Measurements from ENCODE around the gene SLC4A1AP. TPM values are rescaled to one million over a fixed set of nuclear protein-coding genes. Genes with fewer than 3 reads are reported as not detected.

SLC4A1AP gene
- total RNA-seq, 1 donor from 2014 or later: 19.1 TPM

- TF ChIP-seq, protein P1, sequence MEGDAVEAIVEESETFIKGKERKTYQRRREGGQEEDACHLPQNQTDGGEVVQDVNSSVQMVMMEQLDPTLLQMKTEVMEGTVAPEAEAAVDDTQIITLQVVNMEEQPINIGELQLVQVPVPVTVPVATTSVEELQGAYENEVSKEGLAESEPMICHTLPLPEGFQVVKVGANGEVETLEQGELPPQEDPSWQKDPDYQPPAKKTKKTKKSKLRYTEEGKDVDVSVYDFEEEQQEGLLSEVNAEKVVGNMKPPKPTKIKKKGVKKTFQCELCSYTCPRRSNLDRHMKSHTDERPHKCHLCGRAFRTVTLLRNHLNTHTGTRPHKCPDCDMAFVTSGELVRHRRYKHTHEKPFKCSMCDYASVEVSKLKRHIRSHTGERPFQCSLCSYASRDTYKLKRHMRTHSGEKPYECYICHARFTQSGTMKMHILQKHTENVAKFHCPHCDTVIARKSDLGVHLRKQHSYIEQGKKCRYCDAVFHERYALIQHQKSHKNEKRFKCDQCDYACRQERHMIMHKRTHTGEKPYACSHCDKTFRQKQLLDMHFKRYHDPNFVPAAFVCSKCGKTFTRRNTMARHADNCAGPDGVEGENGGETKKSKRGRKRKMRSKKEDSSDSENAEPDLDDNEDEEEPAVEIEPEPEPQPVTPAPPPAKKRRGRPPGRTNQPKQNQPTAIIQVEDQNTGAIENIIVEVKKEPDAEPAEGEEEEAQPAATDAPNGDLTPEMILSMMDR (IDR thresholded peaks at IDR 0.05; ENCODE audit: unreplicated experiment): no peak
- H3K36me3 Mint-ChIP-seq: peaks cover 49% of the 10 kb centered on the region
- no peak overlapping the region for H3K4me3 Mint-ChIP-seq
- H3K4me1 Mint-ChIP-seq: no peaks in the 10 kb centered on the region
- no peak overlapping the region for H3K27ac Mint-ChIP-seq
- H3K9me3 Mint-ChIP-seq: no peaks in the 10 kb centered on the region
- no peaks in the 10 kb centered on the region for H3K27me3 Mint-ChIP-seq (ENCODE audit: low read depth)
- DNase-seq (ENCODE audit: low spot score in 2 of 2, unreplicated experiment in 2 of 2): no peak
Measured at GRCh38 chr2:27636766-27637165, 26.9 kb upstream of the SLC4A1AP start.

DNA sequence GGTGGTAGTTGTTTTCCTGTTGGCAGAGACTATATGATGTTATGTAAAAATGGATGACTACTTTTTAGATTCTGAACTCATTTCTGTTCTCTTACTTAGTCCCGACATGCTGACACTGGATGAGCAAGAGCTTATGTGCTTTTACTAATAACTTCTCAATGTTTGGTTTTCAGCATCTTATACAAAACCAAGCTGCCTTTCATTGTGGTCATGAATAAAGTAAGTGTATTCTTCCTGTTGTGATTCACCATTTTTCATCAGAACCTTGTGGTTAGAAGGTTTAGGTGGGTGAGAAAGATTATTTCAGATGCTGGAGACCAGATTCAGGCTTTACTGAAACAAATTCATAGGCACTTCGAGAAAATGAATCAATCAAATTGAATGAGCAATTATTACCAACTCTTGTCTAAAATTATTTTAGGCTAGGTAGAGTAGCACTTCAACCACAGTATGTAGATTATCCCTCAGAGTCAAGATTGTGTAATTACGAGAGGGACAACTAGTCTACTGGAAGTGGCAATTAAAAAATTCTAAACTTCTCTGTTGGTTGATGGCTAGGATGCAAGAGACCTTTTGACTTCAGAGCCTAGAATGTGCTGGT, 25.6 kb upstream of the SLC4A1AP start:
- Mint-ChIP-seq H3K36me3 (peaks cover 41% of the 10 kb centered on the region), H3K27ac (no peak overlapping the region), H3K4me3 (no peak overlapping the region), H3K9me3 (no peaks in the 10 kb centered on the region), H3K4me1 (no peaks in the 10 kb centered on the region), H3K27me3 (ENCODE audit: low read depth) (no peaks in the 10 kb centered on the region)
- TF ChIP-seq, protein P1 (IDR thresholded peaks at IDR 0.05; ENCODE audit: unreplicated experiment): no peak
- DNase-seq (ENCODE audit: low spot score in 2 of 2, unreplicated experiment in 2 of 2): no peak

DNA sequence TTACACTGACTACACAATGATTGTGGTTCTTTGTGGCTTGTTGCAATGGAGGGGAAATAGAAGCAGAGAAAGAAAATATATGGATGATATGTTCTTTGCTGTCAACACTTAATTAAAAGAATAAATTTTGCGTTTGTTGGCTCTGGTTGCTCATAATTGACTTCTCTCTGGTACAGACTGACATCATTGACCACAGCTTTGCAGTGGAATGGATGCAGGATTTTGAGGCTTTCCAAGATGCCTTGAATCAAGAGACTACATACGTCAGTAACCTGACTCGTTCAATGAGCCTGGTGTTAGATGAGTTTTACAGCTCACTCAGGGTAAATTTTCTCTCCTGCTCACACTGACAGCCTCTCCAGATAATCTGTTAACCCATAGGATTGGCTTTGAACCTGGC, 25.0 kb upstream of the SLC4A1AP start:
- TF ChIP-seq, protein P1 (IDR thresholded peaks at IDR 0.05; ENCODE audit: unreplicated experiment): no peak
- Mint-ChIP-seq H3K4me1 (no peaks in the 10 kb centered on the region), H3K4me3 (no peak overlapping the region), H3K9me3 (no peaks in the 10 kb centered on the region), H3K27me3 (ENCODE audit: low read depth) (no peaks in the 10 kb centered on the region), H3K27ac (no peak overlapping the region), H3K36me3 (peaks cover 42% of the 10 kb centered on the region)
- DNase-seq (ENCODE audit: low spot score in 2 of 2, unreplicated experiment in 2 of 2): no peak

DNA sequence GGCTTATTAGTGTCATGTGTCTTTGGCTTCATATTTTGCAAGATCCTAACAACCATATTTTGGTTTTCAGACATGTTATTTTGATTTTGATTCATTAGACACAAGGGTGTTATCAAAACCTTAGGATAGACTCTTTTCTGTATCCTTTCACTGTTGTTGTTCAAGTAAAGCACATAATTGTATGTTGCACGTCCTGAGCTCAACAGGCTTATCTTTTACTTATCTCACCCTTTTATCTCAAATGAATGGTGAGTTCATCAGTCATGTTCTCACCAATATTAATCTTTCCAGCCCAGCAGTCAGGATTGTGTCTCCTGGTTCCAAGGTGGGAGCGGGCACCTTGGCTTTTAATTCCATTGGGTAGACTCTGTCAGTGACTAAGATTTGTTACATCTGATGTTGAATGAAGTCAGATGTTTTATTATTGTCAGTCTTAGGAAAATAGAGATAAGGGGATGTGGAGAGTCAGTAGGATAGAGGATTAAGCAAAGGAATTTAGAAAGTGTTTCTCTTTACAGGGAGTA, 22.9 kb upstream of the SLC4A1AP start:
- no peaks in the 10 kb centered on the region for H3K4me1 Mint-ChIP-seq
- TF ChIP-seq, protein P1 (IDR thresholded peaks at IDR 0.05; ENCODE audit: unreplicated experiment): no peak
- no peak overlapping the region for H3K4me3 Mint-ChIP-seq
- H3K27ac Mint-ChIP-seq: no peak overlapping the region
- no peak for DNase-seq (ENCODE audit: low spot score in 2 of 2, unreplicated experiment in 2 of 2)
- H3K9me3 Mint-ChIP-seq: no peaks in the 10 kb centered on the region
- peaks cover 31% of the 10 kb centered on the region for H3K36me3 Mint-ChIP-seq
- H3K27me3 Mint-ChIP-seq (ENCODE audit: low read depth): no peaks in the 10 kb centered on the region

DNA sequence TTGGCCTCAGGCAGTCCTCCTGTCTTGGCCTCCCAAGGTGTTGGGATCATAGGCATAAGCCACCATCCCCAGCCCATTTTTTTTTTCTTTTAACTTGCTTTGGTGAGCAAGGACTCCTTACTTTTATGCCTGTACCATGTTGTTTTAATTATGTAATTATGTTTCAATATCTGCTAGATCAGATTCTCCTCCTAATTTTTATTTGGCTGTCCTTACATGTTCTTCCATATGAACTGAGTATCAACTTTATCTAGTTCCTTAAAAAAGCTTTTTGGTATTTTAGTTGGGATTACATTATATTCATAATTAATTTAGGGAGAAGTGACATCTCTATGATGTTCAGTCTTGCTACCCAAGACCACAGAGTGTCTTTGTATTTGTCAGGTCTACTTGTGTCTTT, 18.5 kb upstream of the SLC4A1AP start:
- H3K36me3 Mint-ChIP-seq: peaks cover 34% of the 10 kb centered on the region
- TF ChIP-seq, protein P1 (IDR thresholded peaks at IDR 0.05; ENCODE audit: unreplicated experiment): no peak
- no peak overlapping the region for H3K4me3 Mint-ChIP-seq
- no peak for DNase-seq (ENCODE audit: low spot score in 2 of 2, unreplicated experiment in 2 of 2)
- H3K27ac Mint-ChIP-seq: no peak overlapping the region
- H3K27me3 Mint-ChIP-seq (ENCODE audit: low read depth): no peaks in the 10 kb centered on the region
- H3K9me3 Mint-ChIP-seq: no peaks in the 10 kb centered on the region
- H3K4me1 Mint-ChIP-seq: no peaks in the 10 kb centered on the region

Measured in mesothelial cell of epicardium (in vitro differentiated cells).